ENCODE results near the gene PDIA6.

DNA sequence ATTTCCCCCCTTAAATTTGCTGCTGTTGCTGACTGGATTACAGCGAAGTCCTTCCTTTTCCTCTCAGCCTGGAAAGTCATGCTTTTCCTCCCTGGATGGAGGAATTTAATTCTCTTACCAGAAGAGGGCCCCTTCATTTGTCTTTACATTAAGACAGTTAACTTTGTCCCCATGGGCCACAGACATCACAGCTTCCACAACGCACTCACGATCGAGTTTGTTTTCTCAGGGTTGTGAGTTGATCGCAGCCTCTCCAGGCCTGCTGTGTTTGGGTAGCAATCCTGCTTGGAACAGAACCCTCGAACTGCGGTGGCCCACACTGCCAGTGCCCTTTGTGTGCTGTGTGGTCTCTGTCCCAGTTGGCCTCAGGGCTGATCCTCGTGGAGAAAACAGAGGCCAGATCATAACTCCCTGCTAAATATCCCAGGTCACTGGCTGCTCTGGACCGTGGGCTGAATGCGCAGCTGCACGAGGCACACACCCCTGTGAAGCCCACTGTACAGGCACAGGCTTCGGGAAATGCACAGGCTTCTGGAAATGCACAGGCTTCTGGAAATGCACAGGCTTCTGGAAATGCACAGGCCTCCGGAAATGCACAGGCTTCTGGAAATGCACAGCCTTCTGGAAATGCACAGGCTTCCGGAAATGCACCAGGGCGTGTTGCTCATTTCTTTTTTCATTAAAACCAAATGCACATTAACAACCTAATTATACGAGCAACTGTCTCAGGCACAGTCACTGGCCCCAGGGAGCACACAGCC lies 2.2 kb upstream of the PDIA6 start:
- TF ChIP-seq, protein P1, sequence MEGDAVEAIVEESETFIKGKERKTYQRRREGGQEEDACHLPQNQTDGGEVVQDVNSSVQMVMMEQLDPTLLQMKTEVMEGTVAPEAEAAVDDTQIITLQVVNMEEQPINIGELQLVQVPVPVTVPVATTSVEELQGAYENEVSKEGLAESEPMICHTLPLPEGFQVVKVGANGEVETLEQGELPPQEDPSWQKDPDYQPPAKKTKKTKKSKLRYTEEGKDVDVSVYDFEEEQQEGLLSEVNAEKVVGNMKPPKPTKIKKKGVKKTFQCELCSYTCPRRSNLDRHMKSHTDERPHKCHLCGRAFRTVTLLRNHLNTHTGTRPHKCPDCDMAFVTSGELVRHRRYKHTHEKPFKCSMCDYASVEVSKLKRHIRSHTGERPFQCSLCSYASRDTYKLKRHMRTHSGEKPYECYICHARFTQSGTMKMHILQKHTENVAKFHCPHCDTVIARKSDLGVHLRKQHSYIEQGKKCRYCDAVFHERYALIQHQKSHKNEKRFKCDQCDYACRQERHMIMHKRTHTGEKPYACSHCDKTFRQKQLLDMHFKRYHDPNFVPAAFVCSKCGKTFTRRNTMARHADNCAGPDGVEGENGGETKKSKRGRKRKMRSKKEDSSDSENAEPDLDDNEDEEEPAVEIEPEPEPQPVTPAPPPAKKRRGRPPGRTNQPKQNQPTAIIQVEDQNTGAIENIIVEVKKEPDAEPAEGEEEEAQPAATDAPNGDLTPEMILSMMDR (IDR thresholded peaks at IDR 0.05; ENCODE audit: low read depth, low read length), result no peak
- TF ChIP-seq EZH2phosphoT487 (IDR thresholded peaks at IDR 0.05; ENCODE audit: low read depth), result no peak

All from OCI-LY3 (cell line).